ENCODE results near the gene SYT14.

SYT14 gene

GRCh38 chr1:210214573-210215409 lies 276.8 kb downstream of the SYT14 start:
- DNase-seq: no peak

DNA sequence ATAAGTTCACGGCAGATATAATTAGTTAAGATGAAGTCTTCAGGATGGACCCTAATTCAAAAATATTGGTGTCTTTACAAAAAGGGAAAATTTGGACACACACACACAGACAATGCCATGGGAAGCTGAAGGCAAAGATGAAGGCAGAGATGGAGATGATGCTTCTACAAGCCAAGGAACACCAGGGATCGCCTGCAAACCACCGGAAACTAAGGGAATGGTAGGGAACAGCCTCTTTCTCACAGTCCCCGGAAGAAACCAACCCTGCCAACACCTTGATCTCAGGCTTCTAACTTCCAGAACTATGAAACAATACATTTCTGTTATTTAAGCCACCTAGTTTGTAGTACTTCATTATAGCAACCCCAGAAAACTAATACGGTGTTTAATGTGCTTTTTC lies 279.5 kb downstream of the SYT14 start:
- no peak for DNase-seq

GRCh38 chr1:210218047-210218446 lies 280.0 kb downstream of the SYT14 start:
- no peak for DNase-seq
